HL-60 (cell line): ENCODE data around the gene WNT7A.

Experiments
- GABPA ChIP-seq: IDR thresholded peaks from 2 replicates; pipeline ENCODE4 v1.6.1; 2012; ENCODE audit warnings: low read depth
- POLR2AphosphoS5 ChIP-seq: IDR thresholded peaks from 2 replicates; pipeline ENCODE4 v1.6.1; 2012; ENCODE audit warnings: low read depth
- REST ChIP-seq: IDR thresholded peaks from 2 replicates; pipeline ENCODE4 v1.6.1; 2012; ENCODE audit warnings: low read depth; ENCODE audit not compliant: insufficient replicate concordance
- SPI1 ChIP-seq: IDR thresholded peaks from 2 replicates; pipeline ENCODE4 v1.6.1; 2012; ENCODE audit warnings: low read depth, mild to moderate bottlenecking, borderline replicate concordance
- TF ChIP-seq, protein P1 (sequence below): IDR thresholded peaks from one replicate; pipeline ENCODE4 v1.5.1; 2011; ENCODE audit warnings: low read length, control low read depth, inconsistent platforms; ENCODE audit not compliant: insufficient read depth

- TF ChIP-seq, protein P1, sequence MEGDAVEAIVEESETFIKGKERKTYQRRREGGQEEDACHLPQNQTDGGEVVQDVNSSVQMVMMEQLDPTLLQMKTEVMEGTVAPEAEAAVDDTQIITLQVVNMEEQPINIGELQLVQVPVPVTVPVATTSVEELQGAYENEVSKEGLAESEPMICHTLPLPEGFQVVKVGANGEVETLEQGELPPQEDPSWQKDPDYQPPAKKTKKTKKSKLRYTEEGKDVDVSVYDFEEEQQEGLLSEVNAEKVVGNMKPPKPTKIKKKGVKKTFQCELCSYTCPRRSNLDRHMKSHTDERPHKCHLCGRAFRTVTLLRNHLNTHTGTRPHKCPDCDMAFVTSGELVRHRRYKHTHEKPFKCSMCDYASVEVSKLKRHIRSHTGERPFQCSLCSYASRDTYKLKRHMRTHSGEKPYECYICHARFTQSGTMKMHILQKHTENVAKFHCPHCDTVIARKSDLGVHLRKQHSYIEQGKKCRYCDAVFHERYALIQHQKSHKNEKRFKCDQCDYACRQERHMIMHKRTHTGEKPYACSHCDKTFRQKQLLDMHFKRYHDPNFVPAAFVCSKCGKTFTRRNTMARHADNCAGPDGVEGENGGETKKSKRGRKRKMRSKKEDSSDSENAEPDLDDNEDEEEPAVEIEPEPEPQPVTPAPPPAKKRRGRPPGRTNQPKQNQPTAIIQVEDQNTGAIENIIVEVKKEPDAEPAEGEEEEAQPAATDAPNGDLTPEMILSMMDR, result no peak
- TF ChIP-seq REST, result no peak
- no peak for TF ChIP-seq GABPA
- no peak for TF ChIP-seq POLR2AphosphoS5
- TF ChIP-seq SPI1, result no peak
These were observed 14.4 kb upstream of the WNT7A start for GRCh38 chr3:13894096-13894806.
